Muscle layer of duodenum (tissue), 2 donors: ENCODE data around the gene LANCL3.
"Not testable (repeated sequence)": the region's sequence is repeated elsewhere in the genome, so short reads cannot be mapped to it uniquely, and the experiment has no call there.

ENCODE experiments used
- H3K27ac ChIP-seq: one replicate; pipeline ENCODE4 v1.7.0; 2013; ENCODE audit warnings: mild to moderate bottlenecking, low read length
- H3K27me3 ChIP-seq: one replicate; pipeline ENCODE4 v1.7.0; 2013; ENCODE audit warnings: low read depth, mild to moderate bottlenecking, control low read depth, low read length
- H3K36me3 ChIP-seq, 2 donors: one replicate each; pipeline ENCODE4 v1.7.0; 2013; ENCODE audit warnings: low read length in 2 of 2, control low read depth in 1 of 2, mild to moderate bottlenecking in 1 of 2; ENCODE audit not compliant: insufficient read depth in 2 of 2, control insufficient read depth in 1 of 2
- H3K4me1 ChIP-seq, 2 donors: one replicate each; pipeline ENCODE4 v1.7.0; 2013; ENCODE audit warnings: low read length in 2 of 2, mild to moderate bottlenecking in 2 of 2, control low read depth in 1 of 2, moderate library complexity in 1 of 2; ENCODE audit not compliant: insufficient read depth in 2 of 2, control insufficient read depth in 1 of 2
- H3K4me3 ChIP-seq, 2 donors: one replicate each; pipeline ENCODE4 v1.7.0; 2013; ENCODE audit warnings: low read length in 2 of 2, low read depth in 1 of 2, mild to moderate bottlenecking in 1 of 2
- H3K9me3 ChIP-seq, 2 donors: one replicate each; pipeline ENCODE4 v1.7.0; 2013; ENCODE audit warnings: low read length in 2 of 2, control low read depth in 1 of 2, mild to moderate bottlenecking in 1 of 2; ENCODE audit not compliant: control insufficient read depth in 1 of 2
- donor health status: healthy.

Gene LANCL3

DNA sequence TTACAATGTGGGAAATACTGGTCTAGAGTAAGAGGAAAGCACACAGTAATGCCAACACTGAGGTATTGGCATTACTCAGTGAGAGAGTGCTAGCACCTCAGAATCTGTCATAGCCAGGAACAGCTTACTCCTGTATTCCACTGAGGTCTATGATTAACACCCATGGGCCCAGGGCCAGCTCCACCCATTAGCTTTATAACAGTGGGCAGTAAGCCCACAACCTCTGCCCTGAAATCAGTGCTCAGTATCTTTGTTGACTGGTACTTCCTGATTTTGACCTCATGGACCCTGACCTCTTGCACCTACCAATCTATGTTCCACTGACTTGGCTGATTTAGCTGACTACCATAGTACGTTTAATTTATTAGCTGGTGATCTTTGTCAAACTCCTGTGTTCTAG is 56.1 kb downstream of the LANCL3 start:
- Histone ChIP-seq H3K4me3 (no peak overlapping the region), H3K4me1 (no peaks in the 10 kb centered on the region), H3K9me3 (no peaks in the 10 kb centered on the region), H3K27me3 (no peaks in the 10 kb centered on the region), H3K27ac (no peak overlapping the region), H3K36me3 (no peaks in the 10 kb centered on the region)

- H3K36me3 ChIP-seq: no peaks in the 10 kb centered on the region
- H3K4me1 ChIP-seq: no peaks in the 10 kb centered on the region
- no peaks in the 10 kb centered on the region for H3K27me3 ChIP-seq
- H3K4me3 ChIP-seq: no peak overlapping the region
- no peaks in the 10 kb centered on the region for H3K9me3 ChIP-seq
- no peak overlapping the region for H3K27ac ChIP-seq
These were observed 66.6 kb downstream of the LANCL3 start for GRCh38 chrX:37638047-37638446.

DNA sequence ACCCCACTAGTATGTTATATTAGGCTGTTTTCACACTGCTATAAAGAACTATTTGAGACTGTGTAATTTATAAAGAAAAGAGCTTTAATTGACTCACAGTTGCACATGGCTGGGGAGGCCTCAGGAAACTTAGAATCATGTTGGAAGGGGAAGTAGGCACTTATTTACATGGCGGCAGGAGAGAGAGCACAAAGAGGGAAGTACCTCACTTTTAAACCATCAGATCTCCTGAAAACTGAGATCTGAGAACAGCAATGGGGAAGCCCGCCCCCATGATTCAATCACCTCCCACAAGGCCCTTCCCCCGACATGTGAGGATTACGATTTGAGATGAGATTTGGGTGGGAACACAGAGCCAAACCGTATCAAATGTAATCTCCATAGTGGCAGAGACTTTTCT is 68.7 kb downstream of the LANCL3 start:
- Histone ChIP-seq H3K36me3 (no peaks in the 10 kb centered on the region), H3K27me3 (no peaks in the 10 kb centered on the region), H3K27ac (no peak overlapping the region), H3K4me3 (no peak overlapping the region), H3K9me3 (no peaks in the 10 kb centered on the region), H3K4me1 (no peaks in the 10 kb centered on the region)

DNA sequence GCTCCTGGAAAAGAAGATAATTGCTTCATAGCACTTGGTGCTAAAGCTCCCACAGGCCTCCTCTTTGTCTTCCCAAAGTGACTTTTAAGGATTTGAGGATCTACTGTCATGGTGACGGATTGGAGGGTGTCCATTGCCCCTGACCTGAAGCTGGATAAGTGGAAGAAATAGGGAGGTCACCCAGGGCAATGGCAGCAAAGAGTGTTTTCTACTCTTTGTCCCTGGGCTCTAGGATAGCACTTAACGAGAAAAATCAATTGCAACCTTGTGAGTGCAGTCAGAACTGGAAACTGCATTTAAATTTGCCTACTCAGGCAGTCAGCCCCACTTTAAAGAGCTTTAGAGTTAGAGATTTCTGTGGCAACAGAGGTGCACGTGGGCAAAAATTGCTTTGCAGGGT is 70.4 kb downstream of the LANCL3 start:
- H3K4me1 ChIP-seq: no peaks in the 10 kb centered on the region
- H3K27ac ChIP-seq: no peak overlapping the region
- no peak overlapping the region for H3K4me3 ChIP-seq
- H3K36me3 ChIP-seq: no peaks in the 10 kb centered on the region
- no peaks in the 10 kb centered on the region for H3K9me3 ChIP-seq
- no peaks in the 10 kb centered on the region for H3K27me3 ChIP-seq

- Histone ChIP-seq H3K27me3 (no peaks in the 10 kb centered on the region), H3K9me3 (no peaks in the 10 kb centered on the region), H3K4me1 (no peaks in the 10 kb centered on the region), H3K36me3 (no peaks in the 10 kb centered on the region), H3K4me3 (no peak overlapping the region), H3K27ac (no peak overlapping the region)
These were observed 73.2 kb downstream of the LANCL3 start for GRCh38 chrX:37644381-37645305.

DNA sequence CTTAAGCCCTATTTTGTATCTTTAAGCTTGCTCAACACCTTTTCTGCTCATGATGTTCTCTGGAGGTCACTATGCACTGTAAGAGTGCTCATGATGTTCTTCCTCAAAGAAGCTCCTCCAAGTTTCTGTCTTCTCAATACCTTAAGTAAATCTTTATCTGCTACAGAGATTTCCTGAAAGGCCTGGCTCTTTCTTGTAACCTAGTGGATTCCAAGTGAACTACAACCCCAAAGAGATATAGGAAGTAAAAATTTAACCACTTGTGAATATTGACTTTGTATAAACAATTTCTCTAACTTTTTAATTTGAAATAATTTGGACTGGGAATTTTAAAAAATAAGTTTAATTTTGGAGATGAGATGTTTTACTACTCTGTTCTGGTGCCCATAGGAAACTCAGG is 74.8 kb downstream of the LANCL3 start:
- H3K4me3 ChIP-seq: no peak overlapping the region
- H3K27ac ChIP-seq: no peak overlapping the region
- H3K9me3 ChIP-seq: no peaks in the 10 kb centered on the region

DNA sequence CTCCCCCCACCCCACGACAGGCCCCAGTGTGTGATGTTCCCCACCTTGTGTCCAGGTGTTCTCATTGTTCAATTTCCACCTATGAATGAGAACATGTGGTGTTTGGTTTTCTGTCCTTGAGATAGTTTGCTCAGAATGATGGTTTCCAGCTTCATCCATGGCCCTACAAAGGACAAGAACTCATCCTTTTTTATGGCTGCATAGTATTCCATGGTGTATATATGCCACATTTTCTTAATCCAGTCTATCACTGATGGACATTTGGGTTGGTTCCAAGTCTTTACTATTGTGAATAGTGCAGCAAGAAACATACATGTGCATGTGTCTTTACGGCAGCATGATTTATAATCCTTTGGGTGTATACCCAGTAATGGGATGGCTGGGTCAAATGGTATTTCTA is 79.4 kb downstream of the LANCL3 start:
- not testable (repeated sequence) for H3K9me3 ChIP-seq, H3K27ac ChIP-seq, H3K36me3 ChIP-seq, H3K4me3 ChIP-seq, H3K27me3 ChIP-seq, H3K4me1 ChIP-seq

More for the DNA sequence above, 74.8 kb downstream of the LANCL3 start:
- no peaks in the 10 kb centered on the region for H3K36me3 ChIP-seq
- no peaks in the 10 kb centered on the region for H3K27me3 ChIP-seq
- H3K4me1 ChIP-seq: no peaks in the 10 kb centered on the region

DNA sequence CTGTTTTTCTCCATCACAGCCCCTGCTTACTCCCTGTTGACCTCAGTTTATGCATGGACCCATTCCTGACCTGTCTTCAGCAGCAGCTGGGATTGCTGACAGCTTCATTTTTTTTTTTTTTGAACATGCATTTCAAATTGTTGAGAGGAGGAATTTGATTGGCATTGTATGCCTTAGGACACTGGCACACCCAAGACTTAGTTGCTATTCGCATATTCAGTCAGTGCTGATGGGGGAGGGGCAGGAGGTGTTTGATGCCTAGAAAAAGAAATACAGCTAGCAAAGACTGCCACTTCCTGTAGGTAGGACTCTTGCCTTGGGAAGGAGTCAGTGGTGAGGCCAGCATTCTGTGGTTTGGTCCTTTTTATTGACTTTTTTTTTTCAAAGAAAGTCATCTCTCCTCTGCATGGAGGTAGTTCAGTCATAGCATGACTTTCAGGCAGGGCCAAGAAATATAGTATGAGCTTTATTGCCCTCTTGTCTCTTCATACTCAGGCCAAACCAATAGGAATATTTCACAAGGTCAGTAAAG is 80.5 kb downstream of the LANCL3 start:
- Histone ChIP-seq H3K4me1 (no peaks in the 10 kb centered on the region), H3K27me3 (no peaks in the 10 kb centered on the region), H3K4me3 (no peak overlapping the region), H3K36me3 (no peaks in the 10 kb centered on the region), H3K27ac (no peak overlapping the region), H3K9me3 (no peaks in the 10 kb centered on the region)

DNA sequence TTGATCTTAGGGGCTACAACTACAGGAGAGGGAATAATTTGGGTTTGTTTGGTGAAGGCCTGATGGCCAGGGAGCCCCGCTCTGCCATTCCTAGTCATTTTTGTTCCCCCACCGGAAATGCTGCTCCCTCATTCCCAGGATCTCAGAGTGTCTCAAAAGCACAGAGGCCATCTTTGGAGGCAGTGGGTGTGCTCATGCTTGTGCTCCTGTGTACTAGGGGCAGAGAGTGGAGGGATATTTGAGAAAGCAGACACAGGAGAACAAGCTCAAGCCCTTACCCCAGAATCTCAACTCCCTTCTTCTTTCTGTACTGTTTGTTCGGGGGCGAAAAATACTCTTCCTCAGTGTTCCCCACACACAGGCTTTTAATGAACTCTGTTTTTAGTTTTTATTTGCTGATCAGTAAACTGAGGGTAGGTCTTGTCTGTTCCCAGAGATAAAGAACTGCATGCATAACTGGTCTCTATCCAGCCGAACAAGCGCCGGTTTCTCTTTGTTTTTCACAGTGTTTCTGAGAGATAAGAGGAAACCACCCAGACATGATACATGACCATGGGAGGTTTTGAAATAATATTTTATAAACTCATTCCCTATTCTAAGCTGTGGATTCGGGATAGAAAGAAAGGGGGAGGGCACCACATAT is 81.2 kb downstream of the LANCL3 start:
- Histone ChIP-seq H3K27ac (no peak overlapping the region), H3K27me3 (no peaks in the 10 kb centered on the region), H3K4me1 (no peaks in the 10 kb centered on the region), H3K9me3 (no peaks in the 10 kb centered on the region), H3K36me3 (no peaks in the 10 kb centered on the region), H3K4me3 (no peak overlapping the region)

DNA sequence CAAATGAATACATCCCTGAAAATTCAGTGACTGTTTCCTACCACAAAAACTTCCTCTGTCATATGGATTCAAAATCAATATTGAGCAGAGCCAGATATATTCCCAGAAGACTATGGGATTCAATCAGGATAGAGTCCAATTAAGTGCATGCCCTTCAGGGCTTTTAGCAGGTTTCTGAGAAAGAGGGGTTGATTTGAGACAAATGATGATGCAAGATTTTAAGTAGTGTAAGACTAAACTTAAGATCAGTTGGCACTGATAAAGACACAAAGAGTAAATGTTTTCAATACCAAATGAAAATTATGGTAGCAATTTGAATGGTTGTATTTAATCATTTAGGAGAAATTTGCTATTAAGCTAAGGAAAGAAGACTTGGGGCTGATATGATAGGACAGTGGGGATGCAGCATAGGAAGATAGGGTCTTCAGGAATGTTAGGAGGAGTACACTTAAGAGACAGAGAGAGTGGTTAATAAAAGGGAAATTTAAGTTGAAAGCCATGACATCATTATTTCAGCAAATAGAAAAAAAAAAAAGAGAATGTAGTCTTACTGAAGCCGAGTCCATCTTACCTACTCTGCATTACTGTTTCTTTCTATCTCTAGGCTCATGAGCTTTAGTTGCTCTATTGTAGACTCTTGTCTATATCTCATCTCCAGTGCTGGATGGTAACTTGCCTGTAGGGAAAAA is 82.1 kb downstream of the LANCL3 start:
- H3K27me3 ChIP-seq: no peaks in the 10 kb centered on the region
- no peak overlapping the region for H3K27ac ChIP-seq
- no peaks in the 10 kb centered on the region for H3K36me3 ChIP-seq
- H3K9me3 ChIP-seq: no peaks in the 10 kb centered on the region
- no peak overlapping the region for H3K4me3 ChIP-seq
- no peaks in the 10 kb centered on the region for H3K4me1 ChIP-seq

- no peak overlapping the region for H3K4me3 ChIP-seq
- no peaks in the 10 kb centered on the region for H3K36me3 ChIP-seq
- no peaks in the 10 kb centered on the region for H3K27me3 ChIP-seq
These were observed 87.0 kb downstream of the LANCL3 start for GRCh38 chrX:37658343-37659030.

More at GRCh38 chrX:37658343-37659030, 87.0 kb downstream of the LANCL3 start:
- Histone ChIP-seq H3K27ac (no peak overlapping the region), H3K4me1 (no peaks in the 10 kb centered on the region), H3K9me3 (no peaks in the 10 kb centered on the region)
